ENCODE measurements around the gene FGFR3. TPM values are rescaled to one million over a fixed set of nuclear protein-coding genes. Genes with fewer than 3 reads are reported as not detected.

The FGFR3 gene
- total RNA-seq, 1 experiment from 2014 or later, result 8.2 TPM

DNA sequence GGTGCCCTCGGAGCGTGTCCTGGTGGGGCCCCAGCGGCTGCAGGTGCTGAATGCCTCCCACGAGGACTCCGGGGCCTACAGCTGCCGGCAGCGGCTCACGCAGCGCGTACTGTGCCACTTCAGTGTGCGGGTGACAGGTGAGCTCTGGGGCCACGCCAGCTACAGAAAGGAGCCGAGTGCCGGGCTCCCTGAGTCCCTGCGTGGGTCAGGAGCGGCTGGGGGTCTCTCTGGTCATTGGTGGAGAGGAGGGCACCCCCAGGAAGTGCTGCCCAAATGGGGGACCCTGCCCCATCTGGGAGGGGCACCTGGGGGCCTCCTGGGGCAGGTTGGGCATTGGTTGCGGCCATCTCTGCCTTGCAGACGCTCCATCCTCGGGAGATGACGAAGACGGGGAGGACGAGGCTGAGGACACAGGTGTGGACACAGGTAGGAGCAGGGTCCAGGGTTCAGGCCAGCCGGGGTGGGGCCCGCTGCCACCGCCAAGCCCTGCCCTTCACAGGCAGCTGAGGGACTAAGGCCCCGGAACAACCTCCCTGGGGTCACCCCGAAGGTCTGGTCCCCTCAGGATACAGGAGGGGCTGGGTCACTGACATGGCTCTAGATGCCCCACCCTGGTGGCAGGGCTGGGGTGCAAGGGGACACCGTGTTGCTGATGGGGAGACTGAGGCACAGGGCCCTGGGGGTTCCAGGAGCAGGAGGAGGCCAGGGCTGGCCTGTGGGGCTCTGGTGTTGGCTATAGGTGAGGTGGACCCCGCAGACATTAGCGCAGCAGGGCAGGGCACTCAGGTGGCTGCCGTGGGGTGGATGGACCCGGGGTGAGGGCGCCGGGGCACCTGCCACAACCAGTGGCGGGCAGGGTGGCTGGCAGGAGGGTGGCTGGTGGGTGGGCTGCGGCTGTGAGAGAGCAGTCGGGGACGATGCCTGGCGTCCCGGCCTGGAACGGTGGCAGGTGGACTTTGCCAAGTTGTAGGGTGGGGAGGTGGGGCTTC, 6.6 kb downstream of the FGFR3 start:
- TF ChIP-seq, protein P1, sequence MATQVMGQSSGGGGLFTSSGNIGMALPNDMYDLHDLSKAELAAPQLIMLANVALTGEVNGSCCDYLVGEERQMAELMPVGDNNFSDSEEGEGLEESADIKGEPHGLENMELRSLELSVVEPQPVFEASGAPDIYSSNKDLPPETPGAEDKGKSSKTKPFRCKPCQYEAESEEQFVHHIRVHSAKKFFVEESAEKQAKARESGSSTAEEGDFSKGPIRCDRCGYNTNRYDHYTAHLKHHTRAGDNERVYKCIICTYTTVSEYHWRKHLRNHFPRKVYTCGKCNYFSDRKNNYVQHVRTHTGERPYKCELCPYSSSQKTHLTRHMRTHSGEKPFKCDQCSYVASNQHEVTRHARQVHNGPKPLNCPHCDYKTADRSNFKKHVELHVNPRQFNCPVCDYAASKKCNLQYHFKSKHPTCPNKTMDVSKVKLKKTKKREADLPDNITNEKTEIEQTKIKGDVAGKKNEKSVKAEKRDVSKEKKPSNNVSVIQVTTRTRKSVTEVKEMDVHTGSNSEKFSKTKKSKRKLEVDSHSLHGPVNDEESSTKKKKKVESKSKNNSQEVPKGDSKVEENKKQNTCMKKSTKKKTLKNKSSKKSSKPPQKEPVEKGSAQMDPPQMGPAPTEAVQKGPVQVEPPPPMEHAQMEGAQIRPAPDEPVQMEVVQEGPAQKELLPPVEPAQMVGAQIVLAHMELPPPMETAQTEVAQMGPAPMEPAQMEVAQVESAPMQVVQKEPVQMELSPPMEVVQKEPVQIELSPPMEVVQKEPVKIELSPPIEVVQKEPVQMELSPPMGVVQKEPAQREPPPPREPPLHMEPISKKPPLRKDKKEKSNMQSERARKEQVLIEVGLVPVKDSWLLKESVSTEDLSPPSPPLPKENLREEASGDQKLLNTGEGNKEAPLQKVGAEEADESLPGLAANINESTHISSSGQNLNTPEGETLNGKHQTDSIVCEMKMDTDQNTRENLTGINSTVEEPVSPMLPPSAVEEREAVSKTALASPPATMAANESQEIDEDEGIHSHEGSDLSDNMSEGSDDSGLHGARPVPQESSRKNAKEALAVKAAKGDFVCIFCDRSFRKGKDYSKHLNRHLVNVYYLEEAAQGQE (IDR thresholded peaks at IDR 0.05; ENCODE audit: insufficient read depth in 1 of 2, low read depth in 2 of 2, low read length in 1 of 2), result no peak
- TF ChIP-seq SIN3A (IDR thresholded peaks at IDR 0.05; ENCODE audit: borderline replicate concordance, insufficient read depth, low read depth, low read length) (no peak), TCF7L2 (IDR thresholded peaks at IDR 0.05; ENCODE audit: low read depth, low read length) (no peak), POLR2AphosphoS5 (IDR thresholded peaks at IDR 0.05; ENCODE audit: low read depth, low read length) (no peak)
- TF ChIP-seq, protein P2, sequence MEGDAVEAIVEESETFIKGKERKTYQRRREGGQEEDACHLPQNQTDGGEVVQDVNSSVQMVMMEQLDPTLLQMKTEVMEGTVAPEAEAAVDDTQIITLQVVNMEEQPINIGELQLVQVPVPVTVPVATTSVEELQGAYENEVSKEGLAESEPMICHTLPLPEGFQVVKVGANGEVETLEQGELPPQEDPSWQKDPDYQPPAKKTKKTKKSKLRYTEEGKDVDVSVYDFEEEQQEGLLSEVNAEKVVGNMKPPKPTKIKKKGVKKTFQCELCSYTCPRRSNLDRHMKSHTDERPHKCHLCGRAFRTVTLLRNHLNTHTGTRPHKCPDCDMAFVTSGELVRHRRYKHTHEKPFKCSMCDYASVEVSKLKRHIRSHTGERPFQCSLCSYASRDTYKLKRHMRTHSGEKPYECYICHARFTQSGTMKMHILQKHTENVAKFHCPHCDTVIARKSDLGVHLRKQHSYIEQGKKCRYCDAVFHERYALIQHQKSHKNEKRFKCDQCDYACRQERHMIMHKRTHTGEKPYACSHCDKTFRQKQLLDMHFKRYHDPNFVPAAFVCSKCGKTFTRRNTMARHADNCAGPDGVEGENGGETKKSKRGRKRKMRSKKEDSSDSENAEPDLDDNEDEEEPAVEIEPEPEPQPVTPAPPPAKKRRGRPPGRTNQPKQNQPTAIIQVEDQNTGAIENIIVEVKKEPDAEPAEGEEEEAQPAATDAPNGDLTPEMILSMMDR (IDR thresholded peaks at IDR 0.05), result no peak
- H3K36me3 ChIP-seq (ENCODE audit: control insufficient read depth, insufficient read depth, low read length), result no peaks in the 10 kb centered on the region; the same call in 1 of the 2 replicates

DNA sequence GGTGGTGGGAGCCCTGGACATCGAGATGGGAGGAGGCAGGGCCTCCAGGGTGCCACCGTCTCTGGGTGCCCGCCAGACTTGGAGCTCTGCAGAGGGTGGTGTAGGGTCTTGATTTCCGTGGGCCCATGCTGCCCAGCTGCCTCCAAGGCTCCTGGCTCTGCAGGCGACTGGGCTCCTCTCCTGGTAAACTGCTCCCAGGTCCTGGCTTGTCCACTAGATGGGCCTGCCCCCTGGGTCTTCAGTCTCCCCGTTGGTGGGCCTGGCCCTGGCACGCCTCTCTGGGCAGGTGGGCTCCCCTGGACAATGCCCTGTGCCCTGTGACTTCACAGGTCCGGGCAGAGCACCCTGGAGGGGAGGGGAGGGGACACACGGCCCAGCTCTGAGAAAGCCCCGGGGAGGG, 7.7 kb downstream of the FGFR3 start:
- in situ Hi-C loops (cut with HindIII; ENCODE audit: low pct_unique_long_range_greater_than_20kb, low sequenced_read_pairs), result no loop called here
- POLR2A ChIA-PET, result no interaction called here
- intact Hi-C loops (cut with micrococcal nuclease; ENCODE audit: unreplicated experiment), result no loop called here
- H3K4me3 ChIP-seq (ENCODE audit: low read depth in 2 of 2, low read length in 2 of 2), result no peak overlapping the region
- no peak for DNase-seq (ENCODE audit: low read depth, low spot score)
- BruUV-seq (replicated peaks), result no TSS peak
- H3K36me3 ChIP-seq (ENCODE audit: control insufficient read depth, insufficient read depth, low read length), result no peaks in the 10 kb centered on the region
- CTCF ChIA-PET, result no interaction called here
- no peak overlapping the region for H3K27ac ChIP-seq (ENCODE audit: low read length)
- no peaks in the 10 kb centered on the region for H3K27me3 ChIP-seq (ENCODE audit: control insufficient read depth, insufficient read depth, low read length)
- no peak for ATAC-seq
- no peaks in the 10 kb centered on the region for H3K9me3 ChIP-seq (ENCODE audit: control insufficient read depth, insufficient read depth, low read depth, low read length)
- no peaks in the 10 kb centered on the region for H3K4me1 ChIP-seq (ENCODE audit: control insufficient read depth, insufficient read depth, low read length)
- TF ChIP-seq, protein P1 (IDR thresholded peaks at IDR 0.05; ENCODE audit: insufficient read depth in 1 of 2, low read depth in 2 of 2, low read length in 1 of 2), result no peak
- TF ChIP-seq, protein P2 (IDR thresholded peaks at IDR 0.05), result no peak
- TF ChIP-seq TCF7L2 (IDR thresholded peaks at IDR 0.05; ENCODE audit: low read depth, low read length) (no peak), POLR2AphosphoS5 (IDR thresholded peaks at IDR 0.05; ENCODE audit: low read depth, low read length) (no peak), SIN3A (IDR thresholded peaks at IDR 0.05; ENCODE audit: borderline replicate concordance, insufficient read depth, low read depth, low read length) (no peak)

More for the DNA sequence above, 6.6 kb downstream of the FGFR3 start:
- in situ Hi-C loops (cut with HindIII; ENCODE audit: low pct_unique_long_range_greater_than_20kb, low sequenced_read_pairs), result no loop called here
- Histone ChIP-seq H3K4me1 (ENCODE audit: control insufficient read depth, insufficient read depth, low read length) (no peaks in the 10 kb centered on the region), H3K27me3 (ENCODE audit: control insufficient read depth, insufficient read depth, low read length) (no peaks in the 10 kb centered on the region), H3K9me3 (ENCODE audit: control insufficient read depth, insufficient read depth, low read depth, low read length) (no peaks in the 10 kb centered on the region), H3K27ac (ENCODE audit: low read length) (no peak overlapping the region), H3K4me3 (ENCODE audit: low read depth in 2 of 2, low read length in 2 of 2) (no peak overlapping the region)
- ATAC-seq (no peak), DNase-seq (ENCODE audit: low read depth, low spot score) (no peak)
- BruUV-seq (replicated peaks), result no TSS peak
- intact Hi-C loops (cut with micrococcal nuclease; ENCODE audit: unreplicated experiment), result no loop called here
- CTCF ChIA-PET, result no interaction called here
- POLR2A ChIA-PET, result no interaction called here
